NCI-H1417 (cell line): Measurements from ENCODE around the gene FZD8.

ENCODE experiments used
- DNase-seq, 3 experiments: peaks; one replicate each; lab custom pipeline; 2025; lab: John Stamatoyannopoulos, UW

FZD8 gene

GRCh38 chr10:35640951-35641675 is 983 bp downstream of the FZD8 start:
- DNase-seq, result peak; percentile 18 to 58 (median 49)

- peak; percentile 4 to 36 (median 34) for DNase-seq
Observed at GRCh38 chr10:35640474-35640873, 1.6 kb downstream of the FZD8 start.

DNA sequence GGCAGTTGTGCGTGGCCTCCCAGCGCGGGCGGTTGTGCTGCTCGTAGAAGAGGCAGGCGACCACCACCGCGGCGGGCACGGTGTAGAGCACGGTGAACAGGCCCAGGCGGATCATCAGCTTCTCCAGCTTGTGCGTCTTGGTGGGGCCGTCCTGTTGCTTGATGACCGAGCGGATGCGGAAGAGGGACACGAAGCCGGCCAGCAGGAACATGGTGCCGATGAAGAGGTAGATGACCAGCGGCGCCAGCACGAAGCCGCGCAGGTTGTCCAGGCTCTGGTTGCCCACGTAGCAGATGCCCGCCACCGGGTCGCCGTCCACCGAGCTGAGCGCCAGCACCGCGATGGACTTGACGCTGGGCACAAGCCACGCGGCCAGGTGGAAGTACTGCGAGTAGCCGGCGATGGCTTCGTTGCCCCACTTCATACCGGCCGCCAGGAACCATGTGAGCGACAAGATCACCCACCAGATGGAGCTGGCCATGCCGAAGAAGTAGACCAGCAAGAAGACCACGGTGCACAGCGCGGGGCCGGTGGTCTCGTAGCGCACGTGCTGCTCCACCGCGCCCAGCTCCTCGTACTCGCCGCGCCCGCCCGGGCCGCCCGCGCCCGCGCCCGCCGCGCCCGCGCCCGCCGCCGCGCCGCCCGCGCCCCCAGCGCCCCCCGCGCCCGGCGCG is 2.2 kb downstream of the FZD8 start:
- DNase-seq, result no peak

- DNase-seq, result no peak
Observed at GRCh38 chr10:35639021-35639727, 2.9 kb downstream of the FZD8 start.

GRCh38 chr10:35638101-35638500 is 4.0 kb downstream of the FZD8 start:
- no peak for DNase-seq

- no peak for DNase-seq
Observed at GRCh38 chr10:35637462-35637861, 4.6 kb downstream of the FZD8 start.

GRCh38 chr10:35636956-35637355 is 5.1 kb downstream of the FZD8 start:
- DNase-seq, result peak in 1 of 3 experiments; percentile 11

- DNase-seq, result peak; percentile 25 to 68 (median 37)
Observed at GRCh38 chr10:35635576-35635975, 6.5 kb downstream of the FZD8 start.

DNA sequence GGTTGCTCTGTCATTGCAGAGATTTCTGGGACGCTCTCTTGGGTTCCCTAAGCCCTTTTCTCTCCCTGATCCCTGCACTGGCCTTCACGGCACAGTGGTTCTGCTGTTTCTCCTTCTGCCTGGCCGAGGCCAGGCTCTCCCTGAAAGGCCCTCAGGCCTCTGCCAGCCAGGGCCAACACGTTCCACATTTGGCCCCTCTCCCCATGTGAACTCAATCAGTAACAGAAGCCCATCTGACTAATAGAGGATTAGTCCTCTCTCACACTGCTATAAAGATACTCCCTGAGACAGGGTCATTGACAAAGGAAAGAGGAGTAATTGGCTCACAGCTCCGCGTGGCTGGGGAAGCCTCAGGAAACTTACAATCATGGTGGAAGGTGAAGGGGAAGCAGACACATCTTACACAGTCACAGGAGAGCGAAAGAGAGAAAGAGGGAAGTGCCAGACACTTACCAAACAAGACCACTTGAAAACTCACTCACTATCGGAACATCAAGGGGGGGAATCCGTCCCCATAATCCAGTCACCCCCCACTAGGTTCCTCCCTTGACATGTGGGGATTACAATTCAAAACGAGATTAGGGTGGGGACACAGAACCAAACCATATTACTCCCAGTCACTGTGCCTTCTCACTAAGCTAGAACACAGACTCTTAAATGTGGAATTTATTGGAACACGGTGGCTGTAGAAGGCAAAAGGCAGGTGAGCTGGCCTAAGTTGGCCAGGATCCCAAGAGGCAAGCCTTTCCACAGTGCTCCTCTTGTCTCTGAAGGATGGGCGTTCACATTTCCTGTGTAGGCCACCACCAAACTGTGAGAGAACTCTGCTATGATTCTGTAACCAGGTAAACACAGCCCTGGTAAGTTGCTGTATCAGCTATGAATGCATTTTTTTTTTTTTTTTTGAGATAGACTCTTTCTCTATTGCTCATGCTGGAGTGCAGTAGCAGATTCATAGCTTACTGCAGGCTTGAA is 8.8 kb downstream of the FZD8 start:
- no peak for DNase-seq

DNA sequence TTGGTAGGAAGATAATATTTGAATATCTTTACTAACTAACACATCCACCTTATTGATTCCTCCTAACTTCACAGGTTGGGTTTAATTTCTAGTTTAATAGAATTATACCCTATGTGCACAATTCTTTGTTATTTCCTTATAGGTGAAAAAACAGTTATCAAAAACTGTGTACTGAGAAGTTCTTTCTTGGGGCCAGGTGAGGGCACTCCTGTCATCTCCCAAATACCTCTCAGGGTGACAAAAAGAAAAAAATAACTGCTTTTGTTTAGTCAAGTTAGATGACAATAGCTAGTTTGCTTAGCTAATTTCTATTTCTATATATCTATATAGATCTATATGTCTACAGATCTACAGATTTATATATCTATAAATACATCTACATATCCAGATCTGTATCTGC is 10.1 kb downstream of the FZD8 start:
- no peak for DNase-seq

- DNase-seq, result no peak
Observed at GRCh38 chr10:35631404-35631803, 10.7 kb downstream of the FZD8 start.

GRCh38 chr10:35626971-35627507 is 15.1 kb downstream of the FZD8 start:
- DNase-seq, result no peak

DNA sequence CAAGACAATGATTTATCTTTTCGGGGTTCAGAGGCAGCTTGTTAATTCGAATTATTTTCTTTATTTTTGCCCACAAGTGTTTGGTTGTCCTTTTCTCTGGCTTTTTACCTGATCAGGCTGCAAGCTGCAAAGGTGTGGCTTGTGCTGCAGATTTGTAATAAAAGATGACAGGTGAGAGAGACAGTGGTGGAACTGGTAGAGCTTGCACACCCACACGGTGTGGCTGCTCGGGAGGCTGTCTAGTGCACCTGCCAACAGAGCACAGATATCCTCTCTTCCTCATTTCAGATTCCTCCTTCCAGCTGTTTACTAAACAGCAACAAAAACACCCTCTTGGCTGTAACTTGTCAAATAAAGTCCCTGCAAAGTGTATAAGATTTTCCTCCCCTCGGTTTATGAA is 27.8 kb downstream of the FZD8 start:
- no peak for DNase-seq

DNA sequence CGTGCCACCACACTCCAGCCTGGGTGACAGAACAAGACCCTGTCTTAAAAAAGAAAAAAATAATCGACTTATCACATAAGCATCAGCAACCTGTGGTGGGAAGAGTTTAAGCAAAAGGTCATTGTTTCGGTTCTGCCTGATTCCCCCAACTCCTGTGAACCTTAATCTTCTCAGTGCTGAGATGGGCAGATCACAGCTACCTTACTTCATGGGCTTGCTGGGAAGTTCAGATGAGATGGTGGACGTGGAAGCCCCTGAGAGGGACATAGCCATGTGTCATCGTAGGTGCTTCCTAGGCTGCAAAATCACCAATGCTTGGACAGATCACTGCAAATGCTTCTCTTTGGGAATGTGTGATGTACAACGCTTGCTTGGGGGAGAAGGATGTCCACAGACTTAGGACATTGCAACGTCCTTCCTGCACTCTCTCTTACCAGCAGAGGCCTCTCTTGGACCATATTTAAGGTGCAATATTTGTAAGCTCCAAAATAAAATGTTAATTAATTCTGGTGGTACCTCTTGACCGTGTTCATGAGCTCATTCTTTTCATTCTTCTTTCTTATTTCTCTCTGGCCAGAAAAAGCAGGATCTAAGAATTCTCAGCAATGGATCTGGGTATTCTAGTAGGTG is 28.4 kb downstream of the FZD8 start:
- peak in 1 of 3 experiments; percentile 2 for DNase-seq

- no peak for DNase-seq
Observed at GRCh38 chr10:35613107-35613440, 29.0 kb downstream of the FZD8 start.

GRCh38 chr10:35612385-35613106 is 29.6 kb downstream of the FZD8 start:
- peak in 1 of 3 experiments; percentile 1 for DNase-seq

DNA sequence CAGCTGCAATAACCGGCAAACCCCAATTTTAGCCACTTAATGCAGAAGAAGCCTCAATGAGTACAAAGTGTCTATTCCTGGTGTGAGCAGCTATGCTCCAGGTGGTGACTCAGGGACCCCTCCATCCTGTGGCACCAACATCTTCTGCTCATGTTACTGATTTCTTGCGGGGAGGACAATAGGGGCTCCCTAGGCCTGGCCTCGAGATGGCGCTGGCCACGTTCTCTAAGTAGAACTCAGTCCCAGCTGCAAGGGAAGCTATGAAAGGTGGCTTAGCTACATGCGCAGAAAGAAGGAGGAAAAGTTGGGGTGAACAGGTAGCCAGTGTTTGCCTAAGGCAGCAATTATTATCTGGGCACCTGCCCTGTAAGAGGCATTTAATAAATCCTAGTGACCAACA is 30.3 kb downstream of the FZD8 start:
- DNase-seq, result peak in 2 of 3 experiments; percentile 2 to 10

DNA sequence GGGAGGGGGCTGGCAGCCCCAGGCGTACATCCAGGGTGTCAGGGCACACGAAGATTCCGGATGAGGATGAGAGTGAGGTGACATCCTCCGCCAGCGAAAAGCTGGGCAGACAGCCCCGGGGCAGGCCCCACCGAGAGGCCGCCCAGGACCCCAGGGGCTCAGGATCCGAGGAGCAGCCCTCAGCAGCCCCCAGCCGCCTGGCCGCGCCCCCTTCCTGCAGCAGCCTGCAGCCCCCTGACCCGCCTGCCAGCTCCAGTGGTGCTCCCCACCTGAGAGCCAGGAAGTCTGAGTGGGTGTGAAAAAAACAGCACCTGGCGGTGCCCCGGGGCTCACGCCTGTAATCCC is 33.8 kb downstream of the FZD8 start:
- peak in 2 of 3 experiments; percentile 19 to 22 for DNase-seq

DNA sequence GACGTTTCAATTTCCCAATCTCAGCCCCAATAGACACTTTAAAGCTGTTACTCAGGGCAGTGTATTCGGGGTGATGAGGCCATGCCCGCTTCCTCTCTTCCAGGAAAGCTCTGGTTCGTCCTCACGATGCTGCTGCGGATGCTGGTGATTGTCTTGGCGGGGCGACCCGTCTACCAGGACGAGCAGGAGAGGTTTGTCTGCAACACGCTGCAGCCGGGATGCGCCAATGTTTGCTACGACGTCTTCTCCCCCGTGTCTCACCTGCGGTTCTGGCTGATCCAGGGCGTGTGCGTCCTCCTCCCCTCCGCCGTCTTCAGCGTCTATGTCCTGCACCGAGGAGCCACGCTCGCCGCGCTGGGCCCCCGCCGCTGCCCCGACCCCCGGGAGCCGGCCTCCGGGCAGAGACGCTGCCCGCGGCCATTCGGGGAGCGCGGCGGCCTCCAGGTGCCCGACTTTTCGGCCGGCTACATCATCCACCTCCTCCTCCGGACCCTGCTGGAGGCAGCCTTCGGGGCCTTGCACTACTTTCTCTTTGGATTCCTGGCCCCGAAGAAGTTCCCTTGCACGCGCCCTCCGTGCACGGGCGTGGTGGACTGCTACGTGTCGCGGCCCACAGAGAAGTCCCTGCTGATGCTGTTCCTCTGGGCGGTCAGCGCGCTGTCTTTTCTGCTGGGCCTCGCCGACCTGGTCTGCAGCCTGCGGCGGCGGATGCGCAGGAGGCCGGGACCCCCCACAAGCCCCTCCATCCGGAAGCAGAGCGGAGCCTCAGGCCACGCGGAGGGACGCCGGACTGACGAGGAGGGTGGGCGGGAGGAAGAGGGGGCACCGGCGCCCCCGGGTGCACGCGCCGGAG is 34.4 kb downstream of the FZD8 start:
- DNase-seq, result peak in 2 of 3 experiments; percentile 43 to 51

DNA sequence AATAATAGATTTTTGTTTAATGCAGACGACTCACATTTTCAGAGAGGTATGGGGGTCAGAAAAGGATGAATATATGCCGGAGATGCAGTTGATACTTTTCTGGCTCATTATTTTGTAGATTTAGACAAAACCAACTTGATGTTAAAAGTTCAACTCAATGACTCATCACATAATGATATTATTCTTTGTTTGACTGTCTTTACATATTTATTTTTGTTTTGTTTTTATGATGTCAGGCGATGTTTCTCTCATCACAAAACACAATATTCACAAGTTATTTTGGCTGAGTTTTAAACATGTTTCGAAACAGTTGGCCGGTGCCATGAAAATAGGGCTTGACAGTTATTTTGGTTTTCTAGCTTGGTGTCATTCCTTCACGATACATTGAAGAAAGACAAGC is 35.7 kb downstream of the FZD8 start:
- no peak for DNase-seq
